Measurements from ENCODE around the gene GTF2IRD1.

GRCh38 chr7:74503943-74504342 is 50.2 kb downstream of the GTF2IRD1 start:
- no peak for TF ChIP-seq CTCF (IDR thresholded peaks at IDR 0.05; ENCODE audit: low read length)
- no peak for TF ChIP-seq EZH2 (IDR thresholded peaks at IDR 0.05; ENCODE audit: borderline replicate concordance, low read length)
